Measurements from ENCODE around the gene FAM168A.

DNA sequence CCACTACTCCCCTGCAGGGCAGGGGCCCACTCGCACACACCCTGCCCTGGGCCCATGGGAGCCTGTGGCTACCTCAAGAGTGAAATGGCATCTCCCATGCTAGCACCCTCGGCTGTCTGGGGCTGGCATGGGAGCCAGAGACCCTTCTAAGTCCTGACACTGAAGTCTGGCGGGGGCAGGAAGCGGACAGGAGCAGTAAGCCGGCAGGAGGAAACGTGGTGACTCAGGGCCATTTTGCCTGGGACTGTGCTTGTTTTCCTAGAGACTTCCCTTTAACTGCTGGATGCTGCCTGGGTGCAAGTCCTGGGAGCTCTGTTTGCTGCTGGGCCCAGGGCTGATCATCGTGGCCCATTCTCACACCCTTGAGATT is 204.9 kb downstream of the FAM168A start:
- TF ChIP-seq, protein P1, sequence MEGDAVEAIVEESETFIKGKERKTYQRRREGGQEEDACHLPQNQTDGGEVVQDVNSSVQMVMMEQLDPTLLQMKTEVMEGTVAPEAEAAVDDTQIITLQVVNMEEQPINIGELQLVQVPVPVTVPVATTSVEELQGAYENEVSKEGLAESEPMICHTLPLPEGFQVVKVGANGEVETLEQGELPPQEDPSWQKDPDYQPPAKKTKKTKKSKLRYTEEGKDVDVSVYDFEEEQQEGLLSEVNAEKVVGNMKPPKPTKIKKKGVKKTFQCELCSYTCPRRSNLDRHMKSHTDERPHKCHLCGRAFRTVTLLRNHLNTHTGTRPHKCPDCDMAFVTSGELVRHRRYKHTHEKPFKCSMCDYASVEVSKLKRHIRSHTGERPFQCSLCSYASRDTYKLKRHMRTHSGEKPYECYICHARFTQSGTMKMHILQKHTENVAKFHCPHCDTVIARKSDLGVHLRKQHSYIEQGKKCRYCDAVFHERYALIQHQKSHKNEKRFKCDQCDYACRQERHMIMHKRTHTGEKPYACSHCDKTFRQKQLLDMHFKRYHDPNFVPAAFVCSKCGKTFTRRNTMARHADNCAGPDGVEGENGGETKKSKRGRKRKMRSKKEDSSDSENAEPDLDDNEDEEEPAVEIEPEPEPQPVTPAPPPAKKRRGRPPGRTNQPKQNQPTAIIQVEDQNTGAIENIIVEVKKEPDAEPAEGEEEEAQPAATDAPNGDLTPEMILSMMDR (IDR thresholded peaks at IDR 0.05): no peak
- no peak for TF ChIP-seq POLR2AphosphoS5 (IDR thresholded peaks at IDR 0.05; ENCODE audit: insufficient read depth in 1 of 2, low read depth in 1 of 2)
